Naive thymus-derived CD8-positive, alpha-beta T cell (primary cell): ENCODE measurements around the gene SCO2. TPM values are rescaled to one million over a fixed set of nuclear protein-coding genes. Genes with fewer than 3 reads are reported as not detected.
A peak's percentile ranks its signal among the peaks of the same experiment; 100 is the strongest.

Experiments used
- ATAC-seq, 2 donors: fragments of 150-1000 bp; cut with Tn5 transposase in 1 of 2; sonication (Bioruptor Pico), chemical (Tn5 transposase) in 1 of 2; 1 replicate in 1 of 2; 2 replicates in 1 of 2; pipeline ENCODE4 v1.10.0; 2021; ENCODE audit warnings: mild to moderate bottlenecking in 2 of 2, moderate library complexity in 2 of 2
- POLR2A ChIA-PET: fragments of 350-600 bp; sonication (Branson Sonifier 250); formaldehyde crosslinking; loops from one replicate; lab custom pipeline; 2021; ENCODE audit warnings: antibody characterized with exemption; lab: Charles Lee
- DNase-seq, 10 donors: peaks; one replicate each; pipeline versions ENCODE4 v3.0.0 to v3.0.0-alpha.2; 2020 to 2022
- H3K27ac Mint-ChIP-seq, 10 donors: one replicate each; pipeline ENCODE4 v1.8.0; 2020 to 2022; ENCODE audit warnings: mild to moderate bottlenecking in 10 of 10, mixed read lengths in 10 of 10, moderate library complexity in 4 of 10, inconsistent platforms in 1 of 10
- H3K27me3 Mint-ChIP-seq, 5 donors: one replicate each; pipeline ENCODE4 v1.8.0; 2021 to 2022; ENCODE audit warnings: mixed read lengths in 5 of 5
- H3K36me3 Mint-ChIP-seq, 3 donors: one replicate each; pipeline ENCODE4 v1.8.0; 2020 to 2022; ENCODE audit warnings: mixed read lengths in 3 of 3, mild to moderate bottlenecking in 2 of 3, inconsistent platforms in 1 of 3
- H3K4me1 Mint-ChIP-seq, 4 donors: one replicate each; pipeline ENCODE4 v1.8.0; 2021 to 2022; ENCODE audit warnings: mixed read lengths in 4 of 4
- H3K4me3 Mint-ChIP-seq, 10 donors: one replicate each; pipeline ENCODE4 v1.8.0; 2020 to 2022; ENCODE audit warnings: mild to moderate bottlenecking in 10 of 10, mixed read lengths in 10 of 10, moderate library complexity in 6 of 10, inconsistent platforms in 1 of 10
- H3K9me3 Mint-ChIP-seq, 9 donors: one replicate each; pipeline ENCODE4 v1.8.0; 2020 to 2022; ENCODE audit warnings: mixed read lengths in 9 of 9, mild to moderate bottlenecking in 3 of 9, inconsistent platforms in 1 of 9, moderate library complexity in 1 of 9
- polyA plus RNA-seq, 3 donors: library from polyadenylated mRNA; unstranded; fragments of 300-500 nt; fragmentation: Illumina TruSeq; gene quantifications; one replicate each; pipeline ENCODE4 v1.2.3, GENCODE V29; 2021
- total RNA-seq, 8 experiments: library from RNA in 2 of 8; stranded (reverse) in 2 of 8; gene quantifications; one replicate each; pipeline ENCODE4 v1.2.3 and lab custom pipeline; 2021 to 2026

Gene SCO2
- total RNA-seq (1 to 10 TPM in 1 of 2 experiments, not detected in 1; 2.7 TPM), polyA plus RNA-seq (1 to 10 TPM; 4.0 to 8.3 (median 6.8) TPM), total RNA-seq (lab: John Stamatoyannopoulos, UW) (0.98 to 27.3 (median 8.2) reads per million in 6 experiments)

GRCh38 chr22:50525104-50525857, at the start of gene SCO2:
Gene SCO2 (minus strand): TSS chr22:50525598. CDS start chr22:50524411, 1,187 bp downstream.
- no peaks in the 10 kb centered on the region for H3K9me3 Mint-ChIP-seq
- no peaks in the 10 kb centered on the region for H3K27me3 Mint-ChIP-seq
- peak within 1 kb of the TSS; percentile 72 to 91 (median 86) for H3K4me3 Mint-ChIP-seq
- peak; percentile 71 to 79 for ATAC-seq
- DNase-seq: peak; percentile 95 to 99 (median 98)
- peaks cover 18 to 41% (median 32%) of the 10 kb centered on the region in 4 donors for H3K4me1 Mint-ChIP-seq
- H3K36me3 Mint-ChIP-seq: peaks cover 0 to 8% (median 0%) of the 10 kb centered on the region in 3 donors
- peak within 1 kb of the TSS; percentile 70 to 94 (median 88) for H3K27ac Mint-ChIP-seq
- POLR2A ChIA-PET: interaction anchor here (0.6 to 6.6 kb wide), 34 partner anchors 8 to 542 kb away, joined by 3 to 128 read pairs (median 6); partner anchors contain the start of genes ARSA, CHKB, CPT1B and HDAC10

- POLR2A ChIA-PET: interaction anchor here (1.2 to 2.3 kb wide), 2 partner anchors 26 to 47 kb away, joined by 3 to 5 read pairs; no protein-coding TSS in a partner anchor
- DNase-seq (no peak), ATAC-seq (no peak)
- no peak overlapping the region for H3K27ac Mint-ChIP-seq
- H3K4me1 Mint-ChIP-seq: peaks cover 3 to 15% (median 11%) of the 10 kb centered on the region in 4 donors
- H3K36me3 Mint-ChIP-seq: peaks cover 0 to 19% (median 11%) of the 10 kb centered on the region in 3 donors
- H3K27me3 Mint-ChIP-seq: no peaks in the 10 kb centered on the region
- no peaks in the 10 kb centered on the region for H3K9me3 Mint-ChIP-seq
- no peak overlapping the region for H3K4me3 Mint-ChIP-seq
Observed at GRCh38 chr22:50574383-50574755, 49.0 kb upstream of the SCO2 start.

- Mint-ChIP-seq H3K4me1 (peaks cover 3 to 13% (median 10%) of the 10 kb centered on the region in 4 donors), H3K4me3 (no peak overlapping the region), H3K9me3 (no peaks in the 10 kb centered on the region), H3K27me3 (no peaks in the 10 kb centered on the region), H3K27ac (no peak overlapping the region), H3K36me3 (peaks cover 0 to 24% (median 13%) of the 10 kb centered on the region in 3 donors)
- no peak for ATAC-seq
- POLR2A ChIA-PET: interaction anchor here (2.3 kb wide), 1 partner anchor 47 kb away, joined by 5 read pairs; no protein-coding TSS in a partner anchor
- DNase-seq: no peak
Observed at GRCh38 chr22:50573491-50574382, 48.3 kb upstream of the SCO2 start.

GRCh38 chr22:50572965-50573364, 47.6 kb upstream of the SCO2 start:
- POLR2A ChIA-PET: interaction anchor here (0.7 kb wide), 1 partner anchor 13 kb away, joined by 8 read pairs; no protein-coding TSS in a partner anchor
- H3K9me3 Mint-ChIP-seq: no peaks in the 10 kb centered on the region
- H3K4me1 Mint-ChIP-seq: peaks cover 3 to 11% (median 9%) of the 10 kb centered on the region in 4 donors
- peaks cover 0 to 30% (median 13%) of the 10 kb centered on the region in 3 donors for H3K36me3 Mint-ChIP-seq
- ATAC-seq (no peak), DNase-seq (no peak)
- no peak overlapping the region for H3K4me3 Mint-ChIP-seq
- H3K27me3 Mint-ChIP-seq: no peaks in the 10 kb centered on the region
- no peak overlapping the region for H3K27ac Mint-ChIP-seq

GRCh38 chr22:50571264-50572175, 46.1 kb upstream of the SCO2 start:
- no peak for DNase-seq
- POLR2A ChIA-PET: interaction anchor here (1.0 kb wide), 1 partner anchor 49 kb away, joined by 3 read pairs; no protein-coding TSS in a partner anchor
- Mint-ChIP-seq H3K27me3 (no peaks in the 10 kb centered on the region), H3K36me3 (peaks cover 0 to 30% (median 13%) of the 10 kb centered on the region in 3 donors), H3K9me3 (no peaks in the 10 kb centered on the region), H3K4me1 (peaks cover 0 to 4% (median 0%) of the 10 kb centered on the region in 4 donors), H3K27ac (no peak overlapping the region), H3K4me3 (peak overlapping the region in 1 of 10 donors; percentile 20)
- ATAC-seq: no peak

GRCh38 chr22:50570861-50571260, 45.5 kb upstream of the SCO2 start:
- POLR2A ChIA-PET: interaction anchor here (1.0 kb wide), 1 partner anchor 50 kb away, joined by 5 read pairs; no protein-coding TSS in a partner anchor
- H3K4me3 Mint-ChIP-seq: no peak overlapping the region
- no peaks in the 10 kb centered on the region for H3K4me1 Mint-ChIP-seq
- H3K27ac Mint-ChIP-seq: no peak overlapping the region
- ATAC-seq (no peak), DNase-seq (no peak)
- H3K36me3 Mint-ChIP-seq: peaks cover 0 to 30% (median 13%) of the 10 kb centered on the region in 3 donors
- H3K9me3 Mint-ChIP-seq: no peaks in the 10 kb centered on the region
- H3K27me3 Mint-ChIP-seq: no peaks in the 10 kb centered on the region

GRCh38 chr22:50569896-50570535, 44.6 kb upstream of the SCO2 start:
- ATAC-seq: no peak
- no peak for DNase-seq
- H3K9me3 Mint-ChIP-seq: no peaks in the 10 kb centered on the region
- peak overlapping the region in 1 of 10 donors; percentile 5 for H3K27ac Mint-ChIP-seq
- H3K36me3 Mint-ChIP-seq: peaks cover 0 to 27% (median 13%) of the 10 kb centered on the region in 3 donors
- H3K4me1 Mint-ChIP-seq: no peaks in the 10 kb centered on the region
- no peaks in the 10 kb centered on the region for H3K27me3 Mint-ChIP-seq
- POLR2A ChIA-PET: interaction anchor here (1.0 to 1.9 kb wide), 3 partner anchors 8 to 51 kb away, joined by 5 to 7 read pairs (median 5); partner anchors contain the start of gene CPT1B
- H3K4me3 Mint-ChIP-seq: no peak overlapping the region

- H3K27ac Mint-ChIP-seq: no peak overlapping the region
- POLR2A ChIA-PET: interaction anchor here (1.3 to 1.9 kb wide), 2 partner anchors 9 to 21 kb away, joined by 5 to 7 read pairs; partner anchors contain the start of gene CPT1B
- no peak overlapping the region for H3K4me3 Mint-ChIP-seq
- H3K27me3 Mint-ChIP-seq: no peaks in the 10 kb centered on the region
- H3K4me1 Mint-ChIP-seq: no peaks in the 10 kb centered on the region
- no peak for ATAC-seq
- no peak for DNase-seq
- no peaks in the 10 kb centered on the region for H3K9me3 Mint-ChIP-seq
- peaks cover 0 to 26% (median 9%) of the 10 kb centered on the region in 3 donors for H3K36me3 Mint-ChIP-seq
Observed at GRCh38 chr22:50569041-50569459, 43.7 kb upstream of the SCO2 start.

GRCh38 chr22:50568626-50569025, 43.2 kb upstream of the SCO2 start:
- H3K36me3 Mint-ChIP-seq: peaks cover 0 to 26% (median 9%) of the 10 kb centered on the region in 3 donors
- H3K4me3 Mint-ChIP-seq: no peak overlapping the region
- H3K27me3 Mint-ChIP-seq: no peaks in the 10 kb centered on the region
- POLR2A ChIA-PET: interaction anchor here (1.3 to 1.9 kb wide), 2 partner anchors 10 to 20 kb away, joined by 5 to 7 read pairs; partner anchors contain the start of gene CPT1B
- H3K27ac Mint-ChIP-seq: no peak overlapping the region
- H3K4me1 Mint-ChIP-seq: peaks cover 0 to 3% (median 2%) of the 10 kb centered on the region in 4 donors
- ATAC-seq (no peak), DNase-seq (no peak)
- H3K9me3 Mint-ChIP-seq: no peaks in the 10 kb centered on the region

GRCh38 chr22:50567721-50568252, 42.4 kb upstream of the SCO2 start:
- Mint-ChIP-seq H3K4me1 (peaks cover 6 to 12% (median 10%) of the 10 kb centered on the region in 4 donors), H3K27ac (no peak overlapping the region), H3K36me3 (peaks cover 0 to 26% (median 9%) of the 10 kb centered on the region in 3 donors), H3K9me3 (no peaks in the 10 kb centered on the region), H3K27me3 (no peaks in the 10 kb centered on the region), H3K4me3 (no peak overlapping the region)
- ATAC-seq (no peak), DNase-seq (no peak)
- POLR2A ChIA-PET: no interaction called here
